ENCODE results near the gene SGK1.
"Not testable (repeated sequence)": the region's sequence is repeated elsewhere in the genome, so short reads cannot be mapped to it uniquely, and the experiment has no call there.

Gene SGK1

DNA sequence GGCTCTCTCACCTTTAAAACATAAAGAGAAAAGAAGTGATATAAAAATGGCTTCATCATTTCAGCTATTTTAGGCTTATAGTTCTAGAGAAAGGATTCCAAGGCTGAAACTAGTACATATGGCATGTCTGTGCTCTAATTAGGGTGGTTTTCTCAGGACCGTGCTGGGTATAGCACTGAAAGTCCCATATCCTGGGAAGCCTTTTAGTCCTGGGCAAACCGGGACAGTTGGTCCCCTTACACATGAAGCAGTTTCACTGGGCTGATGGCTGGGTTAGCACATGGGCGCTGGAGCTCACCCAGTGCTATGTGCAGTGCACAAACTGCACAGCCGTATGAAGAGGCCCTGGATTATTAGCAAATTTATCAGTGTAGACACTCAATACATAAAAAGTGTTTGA lies 110.5 kb downstream of the SGK1 start:
- no peak for DNase-seq
- in situ Hi-C loops (cut with HindIII; ENCODE audit: low pct_ligation_motif_present, low pct_unique_long_range_greater_than_20kb, low sequenced_read_pairs) = no loop called here

- in situ Hi-C loops (cut with HindIII; ENCODE audit: low pct_ligation_motif_present, low pct_unique_long_range_greater_than_20kb, low sequenced_read_pairs) = no loop called here
- DNase-seq = no peak
Observed at GRCh38 chr6:134205366-134205765, 112.5 kb downstream of the SGK1 start.

GRCh38 chr6:134204759-134205158 lies 113.2 kb downstream of the SGK1 start:
- in situ Hi-C loops (cut with HindIII; ENCODE audit: low pct_ligation_motif_present, low pct_unique_long_range_greater_than_20kb, low sequenced_read_pairs); DNase-seq: not testable (repeated sequence)

- in situ Hi-C loops (cut with HindIII; ENCODE audit: low pct_ligation_motif_present, low pct_unique_long_range_greater_than_20kb, low sequenced_read_pairs) = no loop called here
- DNase-seq = no peak
Observed at GRCh38 chr6:134204031-134204430, 113.9 kb downstream of the SGK1 start.

GRCh38 chr6:134201716-134202115 lies 116.2 kb downstream of the SGK1 start:
- no peak for DNase-seq
- in situ Hi-C loops (cut with HindIII; ENCODE audit: low pct_ligation_motif_present, low pct_unique_long_range_greater_than_20kb, low sequenced_read_pairs) = no loop called here

DNA sequence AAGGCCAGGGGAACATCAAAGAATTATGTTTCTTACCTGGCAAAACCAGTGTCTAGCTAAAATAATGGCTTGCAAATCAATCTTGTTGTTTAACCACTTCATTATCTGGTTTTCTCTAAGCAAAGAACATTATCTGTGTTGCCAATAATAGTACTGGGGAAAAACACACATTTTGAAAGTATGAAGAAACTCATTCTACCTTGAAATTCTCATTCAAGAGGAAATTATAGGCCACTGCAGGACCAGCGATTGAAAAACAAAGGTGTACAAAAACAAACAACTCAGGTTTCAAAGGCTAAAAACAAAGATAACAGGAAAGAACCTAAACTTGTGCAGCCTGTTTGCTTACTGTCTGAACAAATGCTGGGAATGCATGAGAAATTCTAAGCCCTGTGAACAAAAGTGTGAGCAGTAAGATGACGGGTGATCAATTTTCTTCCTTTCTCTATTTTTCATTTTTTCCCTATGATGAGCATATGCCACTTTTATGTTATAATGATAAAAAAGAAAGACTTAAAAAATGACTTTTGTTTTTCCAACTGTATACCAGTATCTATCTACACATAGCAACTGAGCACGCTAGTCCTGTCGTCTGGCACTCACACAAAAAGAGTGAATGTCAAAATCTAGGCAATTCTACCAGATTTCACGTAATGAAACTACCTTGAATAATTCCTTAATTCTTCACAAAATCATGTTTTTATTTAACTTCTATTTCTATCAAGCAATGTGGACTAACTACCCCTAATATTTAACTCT lies 117.9 kb downstream of the SGK1 start:
- no peak for DNase-seq

DNA sequence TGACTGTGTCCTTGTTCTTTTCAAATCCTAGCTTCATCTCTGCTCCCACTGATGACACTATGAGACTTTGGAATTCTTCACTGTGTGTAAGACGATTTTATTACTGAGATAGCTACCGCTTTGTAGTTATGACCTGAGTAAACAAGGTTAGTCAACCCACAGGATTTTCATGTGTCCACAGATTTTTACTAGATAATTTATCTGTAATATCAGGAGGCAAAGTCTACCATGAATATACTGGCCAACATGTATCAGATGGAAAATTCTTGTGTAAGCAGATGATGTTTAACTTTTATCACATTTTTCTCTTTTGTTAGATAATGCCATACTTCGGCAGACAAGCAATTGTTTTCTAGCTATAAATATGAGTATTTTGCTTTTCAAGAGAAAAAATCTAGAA lies 119.8 kb downstream of the SGK1 start:
- DNase-seq = no peak
- in situ Hi-C loops (cut with HindIII; ENCODE audit: low pct_ligation_motif_present, low pct_unique_long_range_greater_than_20kb, low sequenced_read_pairs) = no loop called here

More for the DNA sequence above, 117.9 kb downstream of the SGK1 start:
- in situ Hi-C loops (cut with HindIII; ENCODE audit: low pct_ligation_motif_present, low pct_unique_long_range_greater_than_20kb, low sequenced_read_pairs) = no loop called here

DNA sequence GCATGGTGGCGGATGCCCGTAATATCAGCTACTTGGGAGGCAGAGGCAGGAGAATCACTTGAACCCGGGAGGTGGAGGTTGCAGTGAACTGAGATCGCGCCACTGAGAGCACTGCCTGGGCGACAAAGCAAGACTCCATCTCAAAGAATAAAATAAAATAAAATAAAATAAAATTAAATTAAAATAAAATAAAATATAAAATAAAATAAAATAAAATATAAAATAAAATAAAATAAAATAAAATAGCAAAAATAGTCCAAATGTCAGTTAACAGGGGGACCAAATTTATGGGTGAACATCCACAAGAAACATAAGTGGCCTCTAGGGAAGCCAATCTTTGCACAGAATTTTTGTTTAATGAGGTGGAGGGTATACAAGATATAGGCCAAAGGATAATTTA lies 120.2 kb downstream of the SGK1 start:
- DNase-seq; in situ Hi-C loops (cut with HindIII; ENCODE audit: low pct_ligation_motif_present, low pct_unique_long_range_greater_than_20kb, low sequenced_read_pairs): not testable (repeated sequence)

DNA sequence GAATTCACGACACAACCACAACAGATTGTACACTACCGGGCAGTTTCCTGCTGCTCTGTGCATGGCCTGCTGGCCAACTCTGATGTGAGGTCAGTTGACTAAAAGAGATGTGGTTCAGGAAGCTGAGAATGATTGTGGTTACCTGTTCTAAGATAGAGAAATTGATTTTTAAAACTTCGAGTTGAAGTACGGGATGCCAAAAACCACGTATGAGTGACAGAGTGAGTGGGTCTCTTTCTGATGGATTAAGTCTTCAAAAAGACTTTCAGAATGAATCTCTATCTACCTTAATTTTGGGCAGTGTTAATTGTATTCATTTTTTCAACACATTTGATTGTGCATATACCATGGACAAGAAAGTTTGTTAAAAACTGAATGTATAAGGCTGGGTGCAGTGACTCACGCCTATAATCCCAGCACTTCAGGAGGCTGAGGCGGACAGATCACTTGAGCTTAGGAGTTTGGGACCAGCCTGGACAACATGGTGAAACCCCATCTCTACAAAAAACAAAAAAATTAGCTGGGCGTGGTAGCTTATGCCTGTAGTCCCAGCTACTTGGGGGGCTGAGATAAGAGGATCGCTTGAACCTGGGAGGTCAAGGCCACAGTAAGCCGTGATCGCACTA lies 121.2 kb downstream of the SGK1 start:
- DNase-seq = no peak
- in situ Hi-C loops (cut with HindIII; ENCODE audit: low pct_ligation_motif_present, low pct_unique_long_range_greater_than_20kb, low sequenced_read_pairs) = no loop called here

GRCh38 chr6:134195985-134196384 lies 121.9 kb downstream of the SGK1 start:
- no peak for DNase-seq
- in situ Hi-C loops (cut with HindIII; ENCODE audit: low pct_ligation_motif_present, low pct_unique_long_range_greater_than_20kb, low sequenced_read_pairs) = no loop called here

GRCh38 chr6:134195164-134195906 lies 122.6 kb downstream of the SGK1 start:
- no peak for DNase-seq
- in situ Hi-C loops (cut with HindIII; ENCODE audit: low pct_ligation_motif_present, low pct_unique_long_range_greater_than_20kb, low sequenced_read_pairs) = no loop called here

- in situ Hi-C loops (cut with HindIII; ENCODE audit: low pct_ligation_motif_present, low pct_unique_long_range_greater_than_20kb, low sequenced_read_pairs) = no loop called here
- DNase-seq = no peak
Observed at GRCh38 chr6:134193536-134194498, 124.1 kb downstream of the SGK1 start.

DNA sequence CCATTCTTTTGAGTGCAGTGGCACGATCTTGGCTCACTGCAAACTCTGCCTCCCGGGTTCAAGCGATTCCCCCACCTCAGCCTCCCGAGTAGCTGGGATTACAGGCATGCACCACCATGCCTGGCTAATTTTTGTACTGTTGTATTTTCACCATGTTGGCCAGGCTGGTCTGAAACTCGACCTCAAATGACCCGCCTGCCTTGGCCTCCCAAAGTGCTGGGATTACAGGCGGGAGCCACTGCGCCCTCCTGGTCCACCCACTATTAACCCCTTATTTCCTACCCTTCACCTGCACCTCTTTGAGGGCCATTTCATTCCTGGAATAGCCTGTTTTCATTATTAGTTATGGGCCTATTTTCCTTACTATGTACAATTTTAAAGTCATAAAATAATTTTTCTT lies 125.3 kb downstream of the SGK1 start:
- in situ Hi-C loops (cut with HindIII; ENCODE audit: low pct_ligation_motif_present, low pct_unique_long_range_greater_than_20kb, low sequenced_read_pairs); DNase-seq: not testable (repeated sequence)

DNA sequence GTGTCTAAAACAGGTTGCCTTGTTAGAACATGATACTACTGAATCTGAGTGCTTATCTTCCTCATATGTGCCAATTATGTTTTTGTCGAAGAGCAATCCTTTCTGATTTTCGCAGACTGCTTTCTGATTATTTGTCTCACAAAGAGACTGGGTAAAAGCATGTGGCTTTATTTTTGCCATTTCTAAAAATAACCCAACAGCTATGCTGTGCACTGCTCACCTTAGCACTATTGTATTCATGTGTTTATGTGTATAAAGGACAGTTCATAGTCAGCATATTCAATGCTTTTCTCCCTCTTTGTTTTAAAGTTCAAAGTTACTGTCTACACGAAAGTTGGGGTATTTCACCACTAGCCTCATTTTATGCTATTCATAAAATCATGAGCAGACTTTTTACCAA lies 127.0 kb downstream of the SGK1 start:
- DNase-seq = no peak
- in situ Hi-C loops (cut with HindIII; ENCODE audit: low pct_ligation_motif_present, low pct_unique_long_range_greater_than_20kb, low sequenced_read_pairs) = no loop called here

DNA sequence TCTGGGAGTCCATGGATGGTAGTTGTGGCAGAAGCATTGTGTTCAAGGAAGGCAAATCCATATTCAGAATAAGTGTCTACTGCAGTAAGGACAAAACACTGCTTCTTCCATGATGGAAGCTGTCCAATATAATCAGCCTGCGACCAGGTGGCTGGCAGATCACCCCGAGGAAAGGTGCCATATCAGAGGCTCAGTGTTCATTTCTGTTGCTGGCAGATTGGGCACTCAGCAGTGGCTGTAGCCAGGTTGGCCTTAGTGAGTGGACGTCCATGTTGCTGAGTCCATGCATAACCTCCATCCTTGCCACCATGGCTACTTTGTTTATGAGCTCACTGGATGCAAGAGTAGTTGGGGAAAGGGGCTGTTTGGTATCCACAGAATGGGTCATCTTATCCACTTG lies 130.2 kb downstream of the SGK1 start:
- DNase-seq = no peak
- in situ Hi-C loops (cut with HindIII; ENCODE audit: low pct_ligation_motif_present, low pct_unique_long_range_greater_than_20kb, low sequenced_read_pairs) = no loop called here

- no peak for DNase-seq
- in situ Hi-C loops (cut with HindIII; ENCODE audit: low pct_ligation_motif_present, low pct_unique_long_range_greater_than_20kb, low sequenced_read_pairs) = no loop called here
Observed at GRCh38 chr6:134187154-134187553, 130.8 kb downstream of the SGK1 start.

GRCh38 chr6:134186355-134186754 lies 131.6 kb downstream of the SGK1 start:
- in situ Hi-C loops (cut with HindIII; ENCODE audit: low pct_ligation_motif_present, low pct_unique_long_range_greater_than_20kb, low sequenced_read_pairs) = no loop called here

DNA sequence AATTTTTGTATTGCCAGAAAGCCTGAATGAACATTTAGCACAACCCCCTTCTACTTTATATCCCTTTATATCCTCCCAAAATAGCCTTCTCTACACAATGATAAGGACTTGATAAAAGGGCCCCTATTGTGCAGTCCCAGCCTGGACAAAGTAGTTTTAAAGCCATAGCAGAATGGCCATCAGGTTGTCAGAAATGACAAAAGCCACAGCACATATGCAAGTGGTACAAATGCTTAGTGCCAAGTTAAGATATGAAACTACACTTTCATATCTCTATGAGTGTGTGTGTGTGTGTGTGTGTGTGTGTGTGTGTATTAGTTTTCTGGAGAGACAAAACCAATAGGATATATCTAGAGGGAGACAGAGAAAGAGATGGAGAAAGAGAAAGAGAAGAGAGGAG lies 132.6 kb downstream of the SGK1 start:
- in situ Hi-C loops (cut with HindIII; ENCODE audit: low pct_ligation_motif_present, low pct_unique_long_range_greater_than_20kb, low sequenced_read_pairs) = no loop called here
- no peak for DNase-seq

More at GRCh38 chr6:134186355-134186754, 131.6 kb downstream of the SGK1 start:
- no peak for DNase-seq

All from ACHN (cell line).